Small intestine (tissue), 7 donors: ENCODE data around the gene NOX5. TPM values are rescaled to one million over a fixed set of nuclear protein-coding genes. Genes with fewer than 3 reads are reported as not detected.
"Not testable (repeated sequence)": the region's sequence is repeated elsewhere in the genome, so short reads cannot be mapped to it uniquely, and the experiment has no call there.

Experiments used
- DNase-seq, 2 donors: peaks; one replicate each; pipeline versions ENCODE4 v3.0.0 to v3.0.0-alpha.2; 2013
- FAIRE-seq: peaks from 2 replicates; lab custom pipeline; 2012; peaks lifted over from hg19 to GRCh38; lab: Jason Lieb, UNC
- H3K27ac ChIP-seq, 3 donors: one replicate each; pipeline ENCODE4 v1.5.1; 2013; ENCODE audit warnings: low read length in 2 of 3, mild to moderate bottlenecking in 2 of 3, control low read depth in 1 of 3, inconsistent platforms in 1 of 3, low read depth in 1 of 3, moderate library complexity in 1 of 3
- H3K27me3 ChIP-seq, 3 donors: one replicate each; pipeline ENCODE4 v1.6.1; 2013; ENCODE audit warnings: low read length in 3 of 3, inconsistent platforms in 1 of 3; ENCODE audit not compliant: control insufficient read depth in 3 of 3, insufficient read depth in 3 of 3
- H3K36me3 ChIP-seq, 3 donors: one replicate each; pipeline ENCODE4 v1.6.1; 2013; ENCODE audit warnings: low read length in 3 of 3, inconsistent platforms in 1 of 3, low read depth in 1 of 3, mild to moderate bottlenecking in 1 of 3, moderate library complexity in 1 of 3; ENCODE audit not compliant: control insufficient read depth in 3 of 3, insufficient read depth in 2 of 3
- H3K4me1 ChIP-seq, 3 donors: one replicate each; pipeline ENCODE4 v1.6.1; 2013; ENCODE audit warnings: low read length in 2 of 3, inconsistent platforms in 1 of 3, low read depth in 1 of 3, mild to moderate bottlenecking in 1 of 3, moderate library complexity in 1 of 3; ENCODE audit not compliant: control insufficient read depth in 3 of 3, insufficient read depth in 2 of 3
- H3K4me3 ChIP-seq, 3 donors: one replicate each; pipeline ENCODE4 v1.5.1; 2013; ENCODE audit warnings: low read length in 3 of 3, control low read depth in 1 of 3, inconsistent platforms in 1 of 3, low read depth in 1 of 3, mild to moderate bottlenecking in 1 of 3, moderate library complexity in 1 of 3
- H3K9me3 ChIP-seq, 2 donors: one replicate each; pipeline ENCODE4 v1.6.1; 2013; ENCODE audit warnings: low read depth in 1 of 2, low read length in 1 of 2; ENCODE audit not compliant: control insufficient read depth in 2 of 2, insufficient read depth in 1 of 2
- WGBS, 3 donors: extraction: QIAGEN DNeasy Blood & Tissue Kit; methylation state at CpG; one replicate each; pipeline ENCODE4 v1.1.7; 2013; 5-methylcytosine and 5-hydroxymethylcytosine counted together
- polyA plus RNA-seq, 4 donors: library from polyadenylated mRNA; stranded (reverse) in 3 of 4; unstranded in 1 of 4; fragments of 200-250 nt in 3 of 4; fragments of 120-200 nt in 1 of 4; gene quantifications; one replicate each; pipeline versions ENCODE4 v1.2.1 to v1.2.3, GENCODE V29; 2013
- donor health status: healthy with polysubstance abuse.
- donor health status: control.
- donor health status: control.
- donor health status: Bipolar disorder and iron deficiency.
- donor health status: healthy.

NOX5 gene
- polyA plus RNA-seq, 4 donors: 0.04 TPM; not detected in 2

DNA sequence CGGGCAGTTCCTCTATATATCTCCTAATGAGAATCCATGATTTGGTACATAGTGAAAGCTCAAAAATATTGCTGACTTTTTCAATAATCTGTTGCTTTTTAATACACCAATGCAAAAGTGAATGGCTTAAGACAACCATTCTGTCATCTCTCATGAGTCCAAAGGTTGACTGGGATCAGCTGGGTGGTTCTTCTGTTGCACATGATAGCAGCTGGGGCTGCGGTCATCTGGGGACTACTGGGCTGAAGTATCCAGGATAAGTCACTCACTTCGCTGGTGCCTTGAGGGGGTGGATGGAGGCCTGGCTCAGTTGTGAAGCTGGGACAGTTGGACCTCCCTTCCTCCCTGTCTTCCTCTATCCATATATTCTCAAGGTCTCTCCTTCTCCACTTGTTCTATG lies 53.7 kb downstream of the NOX5 start:
- Histone ChIP-seq H3K27me3 (no peaks in the 10 kb centered on the region), H3K4me3 (no peak overlapping the region), H3K36me3 (no peaks in the 10 kb centered on the region), H3K9me3 (peaks cover 0 to 11% of the 10 kb centered on the region in 2 donors), H3K27ac (no peak overlapping the region), H3K4me1 (no peaks in the 10 kb centered on the region)
- WGBS, 3 donors: 84 to 93% (median 89%) methylated on average over 3 of the region's 3 CpGs
- no peak for FAIRE-seq
- DNase-seq: no peak

- FAIRE-seq, DNase-seq, H3K36me3 ChIP-seq, H3K4me1 ChIP-seq, H3K27me3 ChIP-seq, H3K27ac ChIP-seq, H3K4me3 ChIP-seq: not testable (repeated sequence)
- H3K9me3 ChIP-seq: peaks cover 0 to 11% of the 10 kb centered on the region in 2 donors
These were observed 54.8 kb downstream of the NOX5 start for GRCh38 chr15:69069290-69069689.

- Histone ChIP-seq H3K27me3 (no peaks in the 10 kb centered on the region), H3K27ac (no peak overlapping the region), H3K36me3 (no peaks in the 10 kb centered on the region), H3K4me1 (peaks cover 0 to 9% (median 0%) of the 10 kb centered on the region in 3 donors), H3K4me3 (no peak overlapping the region), H3K9me3 (peaks cover 0 to 11% of the 10 kb centered on the region in 2 donors)
- 84 to 90% (median 90%) methylated on average over 7 of the region's 7 CpGs for WGBS, 3 donors
- FAIRE-seq (no peak), DNase-seq (no peak)
These were observed 55.5 kb downstream of the NOX5 start for GRCh38 chr15:69069996-69070395.

DNA sequence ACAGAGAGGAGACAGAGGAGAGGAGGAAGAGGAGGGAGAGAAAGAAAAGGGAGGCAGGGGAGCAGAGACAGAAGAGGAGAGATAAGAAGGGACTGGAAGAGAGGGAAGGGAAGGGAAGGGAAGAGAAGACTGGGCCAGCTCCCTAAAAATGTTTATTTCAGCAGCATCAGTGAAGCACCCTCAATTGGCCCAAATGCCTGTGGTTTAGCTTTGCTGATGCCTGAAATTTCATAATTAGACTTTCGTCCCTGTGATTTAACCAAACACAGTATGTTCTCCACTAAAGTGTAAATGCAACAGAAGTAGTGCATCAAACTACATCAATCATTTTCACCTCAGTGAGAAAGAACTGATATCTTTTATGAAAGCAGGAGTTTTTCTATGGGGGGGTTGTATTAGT lies 55.9 kb downstream of the NOX5 start:
- no peak for DNase-seq
- no peak overlapping the region for H3K27ac ChIP-seq
- 77 to 91% (median 85%) methylated on average over 1 of the region's 1 CpG for WGBS, 3 donors
- no peaks in the 10 kb centered on the region for H3K27me3 ChIP-seq
- FAIRE-seq: no peak
- no peak overlapping the region for H3K4me3 ChIP-seq
- H3K36me3 ChIP-seq: no peaks in the 10 kb centered on the region
- peaks cover 0 to 11% of the 10 kb centered on the region in 2 donors for H3K9me3 ChIP-seq
- H3K4me1 ChIP-seq: peaks cover 0 to 13% (median 0%) of the 10 kb centered on the region in 3 donors

- no peak overlapping the region for H3K4me3 ChIP-seq
- peaks cover 0 to 13% (median 0%) of the 10 kb centered on the region in 3 donors for H3K4me1 ChIP-seq
- FAIRE-seq (no peak), DNase-seq (no peak)
- H3K9me3 ChIP-seq: peaks cover 0 to 11% of the 10 kb centered on the region in 2 donors
- H3K36me3 ChIP-seq: no peaks in the 10 kb centered on the region
- H3K27me3 ChIP-seq: no peaks in the 10 kb centered on the region
- H3K27ac ChIP-seq: no peak overlapping the region
- 84 to 94% (median 88%) methylated on average over 5 of the region's 5 CpGs for WGBS, 3 donors
These were observed 56.8 kb downstream of the NOX5 start for GRCh38 chr15:69071260-69071659.

DNA sequence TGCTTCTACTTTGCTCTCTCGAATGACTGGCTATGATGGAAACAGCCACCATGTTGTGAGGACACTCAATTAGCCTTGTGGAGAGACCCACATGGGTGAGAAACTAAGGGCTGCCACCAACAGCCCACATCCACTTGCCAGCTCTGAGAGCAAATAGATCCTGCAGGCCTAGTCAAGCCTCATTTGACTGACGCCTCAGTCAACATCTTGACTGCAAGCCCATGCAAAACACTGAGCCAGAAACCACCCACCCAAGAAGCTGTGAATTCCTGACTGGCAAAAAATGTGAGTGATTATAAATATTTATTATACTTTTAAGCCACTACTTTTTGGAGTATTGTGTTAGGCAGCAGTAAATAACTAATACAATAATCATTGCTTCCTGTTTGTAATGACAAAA lies 58.4 kb downstream of the NOX5 start:
- Histone ChIP-seq H3K9me3 (peaks cover 0 to 11% of the 10 kb centered on the region in 2 donors), H3K4me3 (no peak overlapping the region), H3K36me3 (no peaks in the 10 kb centered on the region), H3K4me1 (peaks cover 0 to 13% (median 0%) of the 10 kb centered on the region in 3 donors), H3K27ac (no peak overlapping the region), H3K27me3 (no peaks in the 10 kb centered on the region)
- FAIRE-seq (no peak), DNase-seq (no peak)
- WGBS, 3 donors: 94 to 98% (median 94%) methylated on average over 2 of the region's 2 CpGs

DNA sequence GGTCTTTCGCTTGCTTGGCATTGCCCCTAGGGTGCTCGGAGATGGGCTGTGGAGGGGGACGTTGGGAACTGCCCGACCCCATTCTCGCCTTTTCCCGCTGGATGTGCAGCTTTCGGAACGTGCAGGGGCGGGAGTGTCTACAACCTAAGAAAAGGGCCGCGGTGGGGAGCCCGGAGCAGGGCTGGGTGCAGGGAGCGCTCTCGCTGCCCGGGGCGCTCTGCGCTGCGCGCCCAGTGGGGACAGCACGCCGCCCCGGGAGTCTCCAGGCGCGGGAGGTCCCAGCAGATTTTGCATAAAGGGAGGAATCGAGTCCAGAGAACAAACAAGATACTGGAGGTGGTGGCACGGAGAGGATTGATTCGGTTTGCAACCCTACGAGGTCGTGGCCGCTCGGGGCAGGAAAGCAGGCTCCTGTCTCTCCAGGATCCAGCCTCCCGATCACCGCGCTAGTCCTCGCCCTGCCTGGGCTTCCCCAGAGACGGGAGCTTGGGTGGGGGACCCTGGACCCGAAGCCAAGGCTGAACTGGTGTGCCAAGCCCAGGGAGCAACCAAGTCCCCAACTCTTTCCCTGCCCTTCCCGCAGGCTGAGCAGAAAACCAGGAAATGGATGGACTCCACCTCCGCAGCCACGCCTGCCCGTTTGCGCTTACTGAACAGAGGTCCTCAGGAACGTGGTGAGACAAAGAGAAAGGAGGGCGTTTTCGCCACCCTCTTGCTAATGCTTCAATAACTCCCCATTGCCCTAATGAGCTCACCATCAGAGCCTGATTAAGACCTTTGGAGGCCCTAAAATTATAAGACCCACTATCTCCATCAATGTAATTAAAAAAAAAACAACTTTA lies 59.7 kb downstream of the NOX5 start:
- Histone ChIP-seq H3K4me3 (peak overlapping the region; percentile 22 to 86 (median 63)), H3K4me1 (peaks cover 0 to 13% (median 0%) of the 10 kb centered on the region in 3 donors), H3K27me3 (no peaks in the 10 kb centered on the region), H3K9me3 (peaks cover 0 to 4% of the 10 kb centered on the region in 2 donors), H3K27ac (peak overlapping the region; percentile 69 to 83 (median 72)), H3K36me3 (no peaks in the 10 kb centered on the region)
- 0 to 3% (median 1%) methylated on average over 45 of the region's 45 CpGs for WGBS, 3 donors
- FAIRE-seq (no peak), DNase-seq (peak; percentile 89)

DNA sequence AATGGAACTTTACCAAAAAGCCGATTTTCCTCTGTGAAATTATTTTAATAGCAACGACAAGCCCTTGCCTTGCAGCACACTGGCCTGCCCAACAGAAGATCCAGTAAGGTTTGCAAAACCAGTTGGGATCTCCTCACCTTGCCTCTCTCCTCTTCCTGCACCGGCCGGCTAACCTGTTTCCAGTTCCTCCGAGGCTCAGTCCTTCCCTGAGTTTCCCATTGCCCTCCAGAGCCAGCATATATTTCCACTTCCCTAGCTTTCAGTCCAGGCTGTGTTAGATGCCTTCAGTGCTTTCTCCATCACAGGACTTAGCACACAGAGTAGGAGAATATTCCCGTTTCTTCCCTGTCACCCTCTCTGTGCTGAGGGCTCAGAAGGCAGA lies 60.3 kb downstream of the NOX5 start:
- Histone ChIP-seq H3K36me3 (no peaks in the 10 kb centered on the region), H3K4me3 (peak overlapping the region in 2 of 3 donors; percentile 63 to 86), H3K4me1 (peaks cover 0 to 13% (median 0%) of the 10 kb centered on the region in 3 donors), H3K27me3 (no peaks in the 10 kb centered on the region), H3K27ac (peak overlapping the region in 2 of 3 donors; percentile 17 to 83), H3K9me3 (peaks cover 0 to 4% of the 10 kb centered on the region in 2 donors)
- FAIRE-seq (no peak), DNase-seq (peak; percentile 56 to 64)
- 17 to 37% (median 23%) methylated on average over 6 of the region's 6 CpGs for WGBS, 3 donors
